GM18873 (cell line): ENCODE results near the gene ATP6V0A1.
A peak's percentile ranks its signal among the peaks of the same experiment; 100 is the strongest.

Experiments
- ATAC-seq: cut with Tn5 transposase; IDR thresholded peaks from one replicate; pipeline ENCODE4 v1.9.1; 2021; ENCODE audit warnings: mild to moderate bottlenecking, moderate library complexity, moderate number of reproducible peaks; ENCODE audit not compliant: unreplicated experiment, low FRiP score

Gene ATP6V0A1

GRCh38 chr17:42518046-42518754, 59.5 kb downstream of the ATP6V0A1 start:
- no peak for ATAC-seq

- ATAC-seq: no peak
These were observed 60.3 kb downstream of the ATP6V0A1 start for GRCh38 chr17:42518755-42519545.

- no peak for ATAC-seq
These were observed 61.1 kb downstream of the ATP6V0A1 start for GRCh38 chr17:42519546-42520491.

- no peak for ATAC-seq
These were observed 61.9 kb downstream of the ATP6V0A1 start for GRCh38 chr17:42520540-42520951.

- no peak for ATAC-seq
These were observed 62.4 kb downstream of the ATP6V0A1 start for GRCh38 chr17:42521036-42521435.

GRCh38 chr17:42521666-42522262, 63.1 kb downstream of the ATP6V0A1 start:
- ATAC-seq: no peak

GRCh38 chr17:42522263-42522790, 63.6 kb downstream of the ATP6V0A1 start:
- ATAC-seq: no peak

- no peak for ATAC-seq
These were observed 64.2 kb downstream of the ATP6V0A1 start for GRCh38 chr17:42522798-42523278.

- no peak for ATAC-seq
These were observed 66.5 kb downstream of the ATP6V0A1 start for GRCh38 chr17:42525221-42525620.

GRCh38 chr17:42526031-42526444, 67.4 kb downstream of the ATP6V0A1 start:
- no peak for ATAC-seq

GRCh38 chr17:42527932-42528331, 69.3 kb downstream of the ATP6V0A1 start:
- no peak for ATAC-seq

- no peak for ATAC-seq
These were observed 70.4 kb downstream of the ATP6V0A1 start for GRCh38 chr17:42529061-42529460.

- ATAC-seq: no peak
These were observed 72.3 kb downstream of the ATP6V0A1 start for GRCh38 chr17:42530952-42531454.

GRCh38 chr17:42531455-42532354, 73.0 kb downstream of the ATP6V0A1 start:
- ATAC-seq: no peak

GRCh38 chr17:42535155-42536047, 76.7 kb downstream of the ATP6V0A1 start:
- peak; percentile 6 for ATAC-seq

- peak; percentile 57 for ATAC-seq
These were observed 77.3 kb downstream of the ATP6V0A1 start, which contains the start of gene NAGLU for GRCh38 chr17:42536048-42536371. Gene NAGLU, plus strand, starts transcription at chr17:42536241. Its CDS starts 32 bp downstream, at chr17:42536273.

- ATAC-seq: peak; percentile 47
These were observed 77.9 kb downstream of the ATP6V0A1 start for GRCh38 chr17:42536372-42537155.
